Right lobe of liver (tissue), 4 donors: ENCODE measurements around the gene ROR2.

ENCODE experiments used
- POLR2A ChIP-seq: fragments of 450-650 bp; IDR thresholded peaks from one replicate; pipeline ENCODE4 v1.6.1; 2017; ENCODE audit warnings: antibody characterized with exemption, mild to moderate bottlenecking
- TF ChIP-seq, protein P1 (sequence below), 4 donors: fragments of 200-600 bp in 3 of 4; fragments of 450-650 bp in 1 of 4; IDR thresholded peaks; one replicate each; pipeline versions ENCODE4 v1.5.1 to v1.8.0; 2016 to 2022; ENCODE audit warnings: antibody characterized with exemption in 4 of 4, mild to moderate bottlenecking in 2 of 4
- donor health status: DM: no; HTN: no; CAD: no.
- donor health status: DM: no; HTN: no; CAD: no.
- donor health status: DM: no; HTN: yes; CAD: no.

DNA sequence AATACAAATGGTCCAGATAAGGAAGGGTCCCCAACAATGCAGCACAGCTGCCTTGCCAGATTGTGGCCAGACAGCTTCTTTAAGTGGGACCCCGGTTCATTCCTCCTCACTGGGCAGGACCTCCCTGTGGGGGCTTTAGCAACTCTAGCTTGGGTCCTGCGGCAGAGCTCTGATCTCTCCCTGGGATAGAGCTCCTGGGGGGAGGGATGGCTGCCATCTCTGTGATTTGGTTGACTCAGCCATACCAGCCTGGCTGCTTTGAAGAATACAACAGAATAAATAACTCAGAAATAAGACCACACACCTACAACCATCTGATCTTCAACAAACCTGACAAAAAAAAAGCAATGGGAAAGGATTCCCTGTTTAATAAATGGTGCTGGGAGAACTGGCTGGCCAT is 22.7 kb upstream of the ROR2 start:
- no peak for TF ChIP-seq POLR2A
- TF ChIP-seq, protein P1, sequence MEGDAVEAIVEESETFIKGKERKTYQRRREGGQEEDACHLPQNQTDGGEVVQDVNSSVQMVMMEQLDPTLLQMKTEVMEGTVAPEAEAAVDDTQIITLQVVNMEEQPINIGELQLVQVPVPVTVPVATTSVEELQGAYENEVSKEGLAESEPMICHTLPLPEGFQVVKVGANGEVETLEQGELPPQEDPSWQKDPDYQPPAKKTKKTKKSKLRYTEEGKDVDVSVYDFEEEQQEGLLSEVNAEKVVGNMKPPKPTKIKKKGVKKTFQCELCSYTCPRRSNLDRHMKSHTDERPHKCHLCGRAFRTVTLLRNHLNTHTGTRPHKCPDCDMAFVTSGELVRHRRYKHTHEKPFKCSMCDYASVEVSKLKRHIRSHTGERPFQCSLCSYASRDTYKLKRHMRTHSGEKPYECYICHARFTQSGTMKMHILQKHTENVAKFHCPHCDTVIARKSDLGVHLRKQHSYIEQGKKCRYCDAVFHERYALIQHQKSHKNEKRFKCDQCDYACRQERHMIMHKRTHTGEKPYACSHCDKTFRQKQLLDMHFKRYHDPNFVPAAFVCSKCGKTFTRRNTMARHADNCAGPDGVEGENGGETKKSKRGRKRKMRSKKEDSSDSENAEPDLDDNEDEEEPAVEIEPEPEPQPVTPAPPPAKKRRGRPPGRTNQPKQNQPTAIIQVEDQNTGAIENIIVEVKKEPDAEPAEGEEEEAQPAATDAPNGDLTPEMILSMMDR (IDR thresholded peaks at IDR 0.05), result no peak
